Suprapubic skin (tissue), 4 donors: ENCODE data around the gene COIL.

Experiments
- CTCF ChIP-seq, 2 donors: fragments of 200-600 bp in 1 of 2; fragments of 450-650 bp in 1 of 2; sonication (generic) in 1 of 2; IDR thresholded peaks; one replicate each; pipeline ENCODE4 v1.5.1; 2016 to 2019; ENCODE audit warnings: antibody characterized with exemption in 2 of 2, mild to moderate bottlenecking in 1 of 2, moderate library complexity in 1 of 2
- POLR2A ChIP-seq, 2 donors: fragments of 450-650 bp; IDR thresholded peaks; one replicate each; pipeline ENCODE4 v1.6.1; 2017; ENCODE audit warnings: antibody characterized with exemption in 2 of 2, mild to moderate bottlenecking in 2 of 2, moderate library complexity in 2 of 2
- POLR2AphosphoS5 ChIP-seq, 3 donors: sonication (generic); formaldehyde crosslinking; IDR thresholded peaks; one replicate each; pipeline ENCODE4 v1.6.1; 2017; ENCODE audit warnings: antibody characterized with exemption in 3 of 3

- TF ChIP-seq POLR2A (IDR thresholded peaks at IDR 0.05) (no peak), CTCF (IDR thresholded peaks at IDR 0.05) (no peak), POLR2AphosphoS5 (IDR thresholded peaks at IDR 0.05) (no peak)
Observed at GRCh38 chr17:56956992-56957391, 3.9 kb downstream of the COIL start.
